KOPT-K1 (cell line): ENCODE results near the gene EIF3C.
"Not testable (repeated sequence)": the region's sequence is repeated elsewhere in the genome, so short reads cannot be mapped to it uniquely, and the experiment has no call there.

ENCODE experiments used
- H3K27ac ChIP-seq: fragments of 200-600 bp; sonication (generic); 2 replicates; pipeline ENCODE4 v1.5.1; 2016; ENCODE audit warnings: antibody characterized with exemption, mild to moderate bottlenecking, low read depth, low read length; ENCODE audit not compliant: poor library complexity, severe bottlenecking
- H3K36me3 ChIP-seq: fragments of 200-600 bp; sonication (generic); 2 replicates; pipeline ENCODE4 v1.5.1; 2017; ENCODE audit warnings: antibody characterized with exemption, mild to moderate bottlenecking, low read length, moderate library complexity; ENCODE audit not compliant: insufficient read depth
- H3K9me3 ChIP-seq: fragments of 200-600 bp; sonication (generic); 2 replicates; pipeline ENCODE4 v1.5.1; 2017; ENCODE audit warnings: antibody characterized with exemption, low read length, mild to moderate bottlenecking; ENCODE audit not compliant: insufficient read depth, poor library complexity, severe bottlenecking

Gene EIF3C

GRCh38 chr16:28732455-28733124 is 21.3 kb downstream of the EIF3C start:
- H3K36me3 ChIP-seq, H3K9me3 ChIP-seq, H3K27ac ChIP-seq: not testable (repeated sequence)

DNA sequence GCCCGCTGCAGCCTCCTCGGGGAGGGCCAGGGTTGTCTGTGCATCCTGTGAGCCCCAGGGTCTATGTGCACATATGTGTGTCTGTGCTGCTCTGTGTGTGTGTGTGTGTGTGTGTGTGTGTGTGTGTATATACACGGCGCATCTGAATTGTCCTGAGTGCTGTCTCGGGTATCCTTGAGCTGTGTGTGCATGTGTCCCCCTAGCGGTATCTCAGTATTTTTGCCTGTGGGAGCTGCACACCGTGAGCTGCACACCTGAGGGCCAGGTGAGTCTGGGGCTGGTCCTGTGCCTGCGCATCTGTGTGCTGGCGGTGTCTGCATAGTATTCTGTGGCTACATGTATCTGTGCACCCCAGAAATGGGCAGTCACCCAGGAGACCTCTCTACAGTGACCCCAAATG is 28.5 kb downstream of the EIF3C start:
- H3K27ac ChIP-seq, H3K36me3 ChIP-seq, H3K9me3 ChIP-seq: not testable (repeated sequence)

DNA sequence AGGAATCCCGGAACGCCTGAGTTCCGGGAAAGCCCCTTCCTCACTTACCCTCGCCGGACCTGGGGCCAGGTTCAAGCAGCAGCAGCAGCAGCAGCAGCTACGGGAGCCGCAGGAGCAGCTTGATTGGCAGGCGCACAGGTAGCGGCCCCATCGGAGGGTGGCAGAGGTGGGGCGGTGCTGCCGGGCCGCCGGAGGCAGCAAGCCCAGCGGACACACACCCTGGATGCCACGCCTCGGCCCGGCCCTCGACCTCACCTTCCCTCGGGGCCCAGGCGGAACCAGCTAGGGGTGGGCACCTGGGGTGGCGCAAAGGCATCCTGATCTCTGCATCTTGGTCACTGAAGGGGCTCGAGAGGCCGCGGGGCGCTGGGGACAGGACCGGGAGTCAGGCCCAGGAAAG is 29.4 kb downstream of the EIF3C start:
- H3K9me3 ChIP-seq, H3K36me3 ChIP-seq, H3K27ac ChIP-seq: not testable (repeated sequence)

GRCh38 chr16:28741295-28741694 is 30.0 kb downstream of the EIF3C start:
- not testable (repeated sequence) for H3K27ac ChIP-seq, H3K36me3 ChIP-seq, H3K9me3 ChIP-seq

GRCh38 chr16:28746618-28747350 is 35.5 kb downstream of the EIF3C start:
- H3K36me3 ChIP-seq, H3K9me3 ChIP-seq, H3K27ac ChIP-seq: not testable (repeated sequence)

GRCh38 chr16:28749997-28750465 is 38.8 kb downstream of the EIF3C start:
- H3K9me3 ChIP-seq, H3K36me3 ChIP-seq: not testable (repeated sequence)
- H3K27ac ChIP-seq: peak overlapping the region; percentile 34

DNA sequence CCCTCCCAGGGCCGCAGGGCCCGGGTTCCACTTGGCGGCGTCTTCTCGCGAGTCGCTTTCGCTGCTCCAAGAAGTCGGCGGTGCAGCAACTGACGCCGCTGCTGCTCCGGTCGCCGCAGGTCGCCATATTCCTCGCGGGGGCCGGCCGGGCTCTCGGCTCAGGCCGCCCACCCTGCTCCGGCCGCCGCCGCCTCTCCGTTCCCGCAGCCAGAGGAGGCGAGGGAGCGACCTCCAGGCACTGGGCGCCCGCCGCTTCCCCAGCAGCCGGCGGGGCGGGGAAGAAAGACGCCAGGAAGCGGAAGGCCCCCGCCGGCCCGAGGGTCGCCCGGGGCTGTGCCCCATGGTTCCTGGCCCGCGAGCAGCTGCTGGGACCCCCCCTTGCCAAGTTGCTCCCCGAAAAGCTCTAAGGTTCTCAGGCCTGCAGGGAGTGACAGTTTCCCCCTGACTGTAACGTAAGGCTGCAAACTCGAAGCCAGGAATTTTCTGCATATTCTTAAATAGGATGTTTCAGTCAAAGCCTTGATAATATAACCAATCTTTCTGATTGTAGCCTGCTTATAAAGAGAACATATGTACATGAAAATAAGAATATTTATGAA is 39.3 kb downstream of the EIF3C start:
- not testable (repeated sequence) for H3K9me3 ChIP-seq, H3K36me3 ChIP-seq, H3K27ac ChIP-seq

- not testable (repeated sequence) for H3K9me3 ChIP-seq, H3K36me3 ChIP-seq, H3K27ac ChIP-seq
Measured at GRCh38 chr16:28751487-28751886, 40.2 kb downstream of the EIF3C start, which contains the start of gene NPIPB9. NPIPB9 (plus strand) TSS chr16:28751787.

- H3K36me3 ChIP-seq, H3K9me3 ChIP-seq, H3K27ac ChIP-seq: not testable (repeated sequence)
Measured at GRCh38 chr16:28781697-28782096, 70.4 kb downstream of the EIF3C start.

DNA sequence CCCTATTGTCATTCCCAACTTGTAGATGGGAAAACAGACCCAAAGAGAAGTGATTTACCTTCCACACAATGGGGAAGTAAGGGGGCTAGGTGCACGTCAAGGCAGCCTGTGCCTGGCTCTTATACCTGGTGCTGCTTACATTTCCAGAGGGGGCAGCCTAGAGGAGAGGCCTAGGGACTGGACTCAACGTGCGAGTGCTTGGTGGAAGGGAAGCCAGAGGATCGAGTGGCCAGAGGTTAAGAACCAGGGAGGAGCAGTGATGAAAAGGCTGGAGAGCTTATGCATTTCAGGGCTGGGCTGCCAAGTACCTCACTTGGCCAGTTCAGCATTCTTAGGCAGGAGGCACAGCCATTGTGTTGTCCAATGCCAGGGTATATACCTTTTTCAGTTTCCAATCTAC is 71.1 kb downstream of the EIF3C start:
- H3K36me3 ChIP-seq, H3K27ac ChIP-seq, H3K9me3 ChIP-seq: not testable (repeated sequence)
